Measurements from ENCODE around the gene INSYN1.

Gene INSYN1

GRCh38 chr15:73711526-73711925 lies 41.6 kb downstream of the INSYN1 start:
- ATAC-seq (ENCODE audit: low read depth), result no peak
- H3K36me3 ChIP-seq (ENCODE audit: low read depth), result peaks cover 50% of the 10 kb centered on the region
- H3K4me1 ChIP-seq (ENCODE audit: insufficient read depth, poor library complexity, severe bottlenecking), result no peaks in the 10 kb centered on the region

GRCh38 chr15:73710321-73710720 lies 42.8 kb downstream of the INSYN1 start:
- no peaks in the 10 kb centered on the region for H3K9me3 ChIP-seq (ENCODE audit: severe bottlenecking)
- no peak for TF ChIP-seq CTCF (IDR thresholded peaks at IDR 0.05; ENCODE audit: poor library complexity, severe bottlenecking)
- no peaks in the 10 kb centered on the region for H3K4me1 ChIP-seq (ENCODE audit: insufficient read depth, poor library complexity, severe bottlenecking)
- H3K27ac ChIP-seq (ENCODE audit: poor library complexity, severe bottlenecking), result no peak overlapping the region
- ATAC-seq (ENCODE audit: low read depth) (no peak), DNase-seq (ENCODE audit: low spot score) (no peak)
- H3K4me3 ChIP-seq (ENCODE audit: severe bottlenecking), result no peak overlapping the region
- peaks cover 62% of the 10 kb centered on the region for H3K36me3 ChIP-seq (ENCODE audit: low read depth)
- no peaks in the 10 kb centered on the region for H3K27me3 ChIP-seq (ENCODE audit: insufficient read depth, poor library complexity, severe bottlenecking)

More at GRCh38 chr15:73711526-73711925, 41.6 kb downstream of the INSYN1 start:
- no peaks in the 10 kb centered on the region for H3K27me3 ChIP-seq (ENCODE audit: insufficient read depth, poor library complexity, severe bottlenecking)
- H3K9me3 ChIP-seq (ENCODE audit: severe bottlenecking), result no peaks in the 10 kb centered on the region
- DNase-seq (ENCODE audit: low spot score), result no peak
- H3K27ac ChIP-seq (ENCODE audit: poor library complexity, severe bottlenecking), result no peak overlapping the region
- TF ChIP-seq CTCF (IDR thresholded peaks at IDR 0.05; ENCODE audit: poor library complexity, severe bottlenecking), result no peak
- H3K4me3 ChIP-seq (ENCODE audit: severe bottlenecking), result no peak overlapping the region

GRCh38 chr15:73709686-73710085 lies 43.5 kb downstream of the INSYN1 start:
- ATAC-seq (ENCODE audit: low read depth), result no peak
- H3K9me3 ChIP-seq (ENCODE audit: severe bottlenecking), result no peaks in the 10 kb centered on the region
- DNase-seq (ENCODE audit: low spot score), result no peak
- TF ChIP-seq CTCF (IDR thresholded peaks at IDR 0.05; ENCODE audit: poor library complexity, severe bottlenecking), result no peak
- H3K4me1 ChIP-seq (ENCODE audit: insufficient read depth, poor library complexity, severe bottlenecking), result no peaks in the 10 kb centered on the region
- H3K4me3 ChIP-seq (ENCODE audit: severe bottlenecking), result no peak overlapping the region
- no peak overlapping the region for H3K27ac ChIP-seq (ENCODE audit: poor library complexity, severe bottlenecking)
- H3K27me3 ChIP-seq (ENCODE audit: insufficient read depth, poor library complexity, severe bottlenecking), result no peaks in the 10 kb centered on the region
- H3K36me3 ChIP-seq (ENCODE audit: low read depth), result peaks cover 69% of the 10 kb centered on the region

GRCh38 chr15:73709241-73709640 lies 43.9 kb downstream of the INSYN1 start:
- Histone ChIP-seq H3K4me1 (ENCODE audit: insufficient read depth, poor library complexity, severe bottlenecking) (no peaks in the 10 kb centered on the region), H3K9me3 (ENCODE audit: severe bottlenecking) (no peaks in the 10 kb centered on the region), H3K27ac (ENCODE audit: poor library complexity, severe bottlenecking) (no peak overlapping the region), H3K36me3 (ENCODE audit: low read depth) (peaks cover 73% of the 10 kb centered on the region), H3K4me3 (ENCODE audit: severe bottlenecking) (no peak overlapping the region), H3K27me3 (ENCODE audit: insufficient read depth, poor library complexity, severe bottlenecking) (no peaks in the 10 kb centered on the region)
- ATAC-seq (ENCODE audit: low read depth) (no peak), DNase-seq (ENCODE audit: low spot score) (no peak)
- TF ChIP-seq CTCF (IDR thresholded peaks at IDR 0.05; ENCODE audit: poor library complexity, severe bottlenecking), result no peak

- no peak for TF ChIP-seq CTCF (IDR thresholded peaks at IDR 0.05; ENCODE audit: poor library complexity, severe bottlenecking)
- H3K4me1 ChIP-seq (ENCODE audit: insufficient read depth, poor library complexity, severe bottlenecking), result no peaks in the 10 kb centered on the region
- H3K4me3 ChIP-seq (ENCODE audit: severe bottlenecking), result no peak overlapping the region
- ATAC-seq (ENCODE audit: low read depth) (no peak), DNase-seq (ENCODE audit: low spot score) (no peak)
- no peak overlapping the region for H3K27ac ChIP-seq (ENCODE audit: poor library complexity, severe bottlenecking)
- peaks cover 73% of the 10 kb centered on the region for H3K36me3 ChIP-seq (ENCODE audit: low read depth)
- H3K27me3 ChIP-seq (ENCODE audit: insufficient read depth, poor library complexity, severe bottlenecking), result no peaks in the 10 kb centered on the region
- no peaks in the 10 kb centered on the region for H3K9me3 ChIP-seq (ENCODE audit: severe bottlenecking)
These were observed 44.5 kb downstream of the INSYN1 start for GRCh38 chr15:73708691-73709090.
